ENCODE data around the gene POLE2. TPM values are rescaled to one million over a fixed set of nuclear protein-coding genes. Genes with fewer than 3 reads are reported as not detected.

The POLE2 gene
- total RNA-seq, 2 experiments from 2014 or later, result 1.2 to 1.4 TPM

DNA sequence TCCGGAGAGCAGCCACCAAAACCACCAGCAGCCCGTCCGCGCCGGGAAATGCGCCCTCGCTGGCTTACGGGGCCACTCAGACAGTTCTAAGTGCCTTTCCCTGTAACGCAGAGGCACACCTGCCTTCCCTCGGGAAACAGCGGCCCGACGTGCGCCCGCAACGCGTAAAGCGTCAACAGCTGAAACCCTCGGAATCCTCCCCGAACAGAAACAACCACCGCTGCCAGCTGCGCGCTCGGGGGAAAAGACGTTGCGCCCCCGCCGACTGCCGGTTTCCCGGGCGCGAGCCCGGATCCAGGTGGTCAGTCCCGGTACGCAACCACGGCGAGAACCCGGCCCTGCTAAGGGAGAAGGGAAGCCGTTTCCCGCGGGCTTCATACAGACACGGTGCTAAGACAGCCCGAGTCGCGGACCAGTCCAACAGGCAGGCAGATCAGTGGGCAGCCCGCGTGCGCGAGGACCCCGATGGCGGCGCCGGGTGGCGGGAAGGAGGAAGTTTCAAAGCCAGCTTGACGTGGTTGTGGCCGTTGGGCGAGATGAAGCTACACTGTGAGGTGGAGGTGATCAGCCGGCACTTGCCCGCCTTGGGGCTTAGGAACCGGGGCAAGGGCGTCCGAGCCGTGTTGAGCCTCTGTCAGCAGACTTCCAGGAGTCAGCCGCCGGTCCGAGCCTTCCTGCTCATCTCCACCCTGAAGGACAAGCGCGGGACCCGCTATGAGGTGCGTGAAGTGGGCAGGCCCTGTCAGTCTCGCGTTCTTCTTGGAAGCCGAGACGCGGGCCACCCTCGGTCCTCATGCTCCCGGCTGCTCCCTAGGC is 89.3 kb downstream of the POLE2 start, which contains the start of gene LRR1:
Gene LRR1, plus strand, starts transcription at position 456 of the 816 bp plus-strand sequence. Its CDS starts 81 bp downstream, at position 537.
- Histone ChIP-seq H3K9me3 (ENCODE audit: control insufficient read depth in 1 of 2, insufficient read depth in 1 of 2, low read length in 2 of 2) (no peaks in the 10 kb centered on the region), H3K27me3 (ENCODE audit: control insufficient read depth in 1 of 2, insufficient read depth in 2 of 2, low read length in 2 of 2) (no peaks in the 10 kb centered on the region), H3K36me3 (ENCODE audit: insufficient read depth, low read length) (peaks cover 2% of the 10 kb centered on the region), H3K27ac (ENCODE audit: low read depth in 1 of 2, low read length in 2 of 2) (peak within 1 kb of the TSS; percentile 91 to 95), H3K4me3 (ENCODE audit: low read length) (peak within 1 kb of the TSS; percentile 98), H3K4me1 (ENCODE audit: insufficient read depth, low read length) (peaks cover 13% of the 10 kb centered on the region)
- intact Hi-C loops (cut with DNase I, micrococcal nuclease), result loop anchor here (1.0 to 5.0 kb wide), 4 partner anchors 12 to 169 kb away; partner anchors contain the start of genes MGAT2 (in 2 of the 2), RPL36AL (in 2 of the 2), KLHDC2 (in 1 of the 2) and RPS29 (in 1 of the 2)
- Mint-ChIP-seq H3K9me3 (no peaks in the 10 kb centered on the region), H3K36me3 (ENCODE audit: low read depth) (peaks cover 26% of the 10 kb centered on the region), H3K4me3 (peak within 1 kb of the TSS; percentile 97), H3K27ac (peak within 1 kb of the TSS; percentile 98), H3K27me3 (no peaks in the 10 kb centered on the region), H3K4me1 (ENCODE audit: low read depth) (peaks cover 43% of the 10 kb centered on the region)
- TF ChIP-seq, protein P1, sequence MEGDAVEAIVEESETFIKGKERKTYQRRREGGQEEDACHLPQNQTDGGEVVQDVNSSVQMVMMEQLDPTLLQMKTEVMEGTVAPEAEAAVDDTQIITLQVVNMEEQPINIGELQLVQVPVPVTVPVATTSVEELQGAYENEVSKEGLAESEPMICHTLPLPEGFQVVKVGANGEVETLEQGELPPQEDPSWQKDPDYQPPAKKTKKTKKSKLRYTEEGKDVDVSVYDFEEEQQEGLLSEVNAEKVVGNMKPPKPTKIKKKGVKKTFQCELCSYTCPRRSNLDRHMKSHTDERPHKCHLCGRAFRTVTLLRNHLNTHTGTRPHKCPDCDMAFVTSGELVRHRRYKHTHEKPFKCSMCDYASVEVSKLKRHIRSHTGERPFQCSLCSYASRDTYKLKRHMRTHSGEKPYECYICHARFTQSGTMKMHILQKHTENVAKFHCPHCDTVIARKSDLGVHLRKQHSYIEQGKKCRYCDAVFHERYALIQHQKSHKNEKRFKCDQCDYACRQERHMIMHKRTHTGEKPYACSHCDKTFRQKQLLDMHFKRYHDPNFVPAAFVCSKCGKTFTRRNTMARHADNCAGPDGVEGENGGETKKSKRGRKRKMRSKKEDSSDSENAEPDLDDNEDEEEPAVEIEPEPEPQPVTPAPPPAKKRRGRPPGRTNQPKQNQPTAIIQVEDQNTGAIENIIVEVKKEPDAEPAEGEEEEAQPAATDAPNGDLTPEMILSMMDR (IDR thresholded peaks at IDR 0.05), result no peak
- DNase-seq, result peak; percentile 72 to 91 (median 84)
- POLR2A ChIA-PET, result interaction anchor here (0.6 to 8.5 kb wide), 14 partner anchors 9 to 713 kb away, joined by 3 to 141 read pairs (median 8); partner anchors contain the start of genes DMAC2L, DNAAF2, KLHDC2 and L2HGDH
- peak; percentile 75 for ATAC-seq (ENCODE audit: poor library complexity)
- CTCF ChIA-PET, result interaction anchor here (0.7 to 3.4 kb wide), 5 partner anchors 11 to 263 kb away, joined by 3 to 43 read pairs (median 11); partner anchors contain the start of genes MGAT2, RPL36AL and RPS29

DNA sequence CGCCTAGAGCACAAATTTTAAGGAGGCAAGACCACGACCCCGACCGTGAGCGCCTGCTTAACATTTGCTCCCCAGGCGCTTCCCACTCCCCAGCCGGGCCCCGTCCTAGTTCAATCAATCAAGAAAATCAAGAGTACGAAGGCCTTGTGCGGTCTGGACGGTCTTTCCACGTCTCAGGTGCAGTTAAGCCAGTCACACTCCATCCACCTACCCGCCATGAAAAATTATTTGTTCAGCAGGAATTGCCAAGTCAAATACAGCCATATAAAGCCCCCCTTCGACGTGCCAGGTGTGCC is 89.9 kb downstream of the POLE2 start:
- Histone ChIP-seq H3K27ac (ENCODE audit: low read depth in 1 of 2, low read length in 2 of 2) (peak overlapping the region; percentile 91 to 95), H3K4me1 (ENCODE audit: insufficient read depth, low read length) (peaks cover 13% of the 10 kb centered on the region), H3K36me3 (ENCODE audit: insufficient read depth, low read length) (peaks cover 1% of the 10 kb centered on the region), H3K27me3 (ENCODE audit: control insufficient read depth in 1 of 2, insufficient read depth in 2 of 2, low read length in 2 of 2) (no peaks in the 10 kb centered on the region), H3K4me3 (ENCODE audit: low read length) (peak overlapping the region; percentile 98), H3K9me3 (ENCODE audit: control insufficient read depth in 1 of 2, insufficient read depth in 1 of 2, low read length in 2 of 2) (no peaks in the 10 kb centered on the region)
- Mint-ChIP-seq H3K4me1 (ENCODE audit: low read depth) (peaks cover 43% of the 10 kb centered on the region), H3K4me3 (peak overlapping the region; percentile 97), H3K36me3 (ENCODE audit: low read depth) (peaks cover 25% of the 10 kb centered on the region), H3K27ac (peak overlapping the region; percentile 98), H3K9me3 (no peaks in the 10 kb centered on the region), H3K27me3 (no peaks in the 10 kb centered on the region)
- TF ChIP-seq, protein P1 (IDR thresholded peaks at IDR 0.05), result no peak
- DNase-seq, result no peak
- ATAC-seq (ENCODE audit: poor library complexity), result peak; percentile 13
- intact Hi-C loops (cut with DNase I, micrococcal nuclease), result loop anchor here (1.0 to 5.0 kb wide), 4 partner anchors 12 to 169 kb away; partner anchors contain the start of genes MGAT2 (in 2 of the 2), RPL36AL (in 2 of the 2), KLHDC2 (in 1 of the 2) and RPS29 (in 1 of the 2)
- POLR2A ChIA-PET, result interaction anchor here (0.6 to 8.5 kb wide), 11 partner anchors 9 to 714 kb away, joined by 3 to 141 read pairs (median 12); partner anchors contain the start of genes DMAC2L, DNAAF2, KLHDC2 and L2HGDH
- CTCF ChIA-PET, result interaction anchor here (0.7 to 3.4 kb wide), 5 partner anchors 11 to 263 kb away, joined by 3 to 43 read pairs (median 11); partner anchors contain the start of genes MGAT2, RPL36AL and RPS29

DNA sequence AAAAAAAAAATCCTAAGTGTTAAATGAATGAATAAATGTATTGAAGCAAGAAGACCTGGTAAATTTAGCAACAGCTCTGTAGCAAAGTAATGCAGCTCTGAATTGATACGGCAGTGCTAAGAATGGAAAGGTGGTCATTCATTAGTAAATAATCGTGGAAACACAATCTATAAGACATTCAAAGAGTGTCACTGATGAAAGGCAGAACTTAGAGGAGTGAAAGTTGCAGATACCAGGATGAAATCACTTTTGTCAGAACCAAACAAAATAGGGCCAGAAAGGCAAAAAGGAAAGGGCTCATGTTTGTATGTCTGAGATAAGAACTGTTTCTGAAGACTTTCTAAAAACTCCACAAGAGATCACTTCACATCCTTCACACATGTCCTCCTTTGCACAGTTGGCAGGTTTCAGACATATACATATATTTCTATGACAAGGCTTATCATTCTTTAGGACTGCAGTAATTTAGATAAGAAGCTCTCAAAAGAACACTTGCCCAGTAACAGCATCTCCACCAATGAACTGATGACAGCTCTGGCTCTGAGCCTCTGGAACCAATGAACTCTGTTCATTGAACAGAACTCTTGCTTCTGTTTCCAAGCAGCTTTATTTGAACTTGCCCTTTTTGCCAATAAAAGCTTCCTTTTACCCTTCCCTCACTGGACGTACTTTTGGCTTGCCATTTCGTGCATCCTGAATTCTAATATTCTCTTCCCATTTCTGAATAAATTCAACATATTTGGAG is 93.5 kb downstream of the POLE2 start:
- H3K4me1 ChIP-seq (ENCODE audit: insufficient read depth, low read length), result peaks cover 9% of the 10 kb centered on the region
- H3K27ac Mint-ChIP-seq, result peak overlapping the region; percentile 3
- peaks cover 25% of the 10 kb centered on the region for H3K4me1 Mint-ChIP-seq (ENCODE audit: low read depth)
- ATAC-seq (ENCODE audit: poor library complexity) (no peak), DNase-seq (no peak)
- no peak overlapping the region for H3K27ac ChIP-seq (ENCODE audit: low read depth in 1 of 2, low read length in 2 of 2)
- peaks cover 17% of the 10 kb centered on the region for H3K36me3 Mint-ChIP-seq (ENCODE audit: low read depth)
- H3K27me3 Mint-ChIP-seq, result no peaks in the 10 kb centered on the region
- H3K4me3 Mint-ChIP-seq, result peak overlapping the region; percentile 20
- CTCF ChIA-PET, result interaction anchor here (1.3 to 2.1 kb wide), 3 partner anchors 8 to 39 kb away, joined by 5 to 16 read pairs (median 5); partner anchors contain the start of gene RPS29
- intact Hi-C loops (cut with DNase I, micrococcal nuclease), result loop anchor here in 1 of 2 experiments (5.0 kb wide), 1 partner anchor 173 kb away; the partner anchor contains the start of gene KLHDC2
- no peak overlapping the region for H3K4me3 ChIP-seq (ENCODE audit: low read length)
- H3K9me3 Mint-ChIP-seq, result no peaks in the 10 kb centered on the region
- POLR2A ChIA-PET, result interaction anchor here (0.9 to 2.0 kb wide), 4 partner anchors 8 to 173 kb away, joined by 3 to 9 read pairs (median 4); partner anchors contain the start of genes MGAT2, RPL36AL and RPS29
- no peaks in the 10 kb centered on the region for H3K36me3 ChIP-seq (ENCODE audit: insufficient read depth, low read length)
- no peaks in the 10 kb centered on the region for H3K9me3 ChIP-seq (ENCODE audit: control insufficient read depth in 1 of 2, insufficient read depth in 1 of 2, low read length in 2 of 2)
- TF ChIP-seq, protein P1 (IDR thresholded peaks at IDR 0.05), result no peak
- H3K27me3 ChIP-seq (ENCODE audit: control insufficient read depth in 1 of 2, insufficient read depth in 2 of 2, low read length in 2 of 2), result no peaks in the 10 kb centered on the region

Measured in CD4-positive, alpha-beta T cell (primary cell).